Measurements from ENCODE around the gene LASP1NB.

GRCh38 chr17:38961413-38961812 is 36.0 kb downstream of the LASP1NB start:
- TF ChIP-seq POLR2A (IDR thresholded peaks at IDR 0.05) (no peak), CTCF (IDR thresholded peaks at IDR 0.05) (no peak)

Data from heart left ventricle (tissue), 13 donors.